T-helper 1 cell (primary cell): ENCODE measurements around the gene TMC1.
"Not testable (repeated sequence)": the region's sequence is repeated elsewhere in the genome, so short reads cannot be mapped to it uniquely, and the experiment has no call there.

ENCODE experiments used
- DNase-seq, 5 donors: peaks; one replicate each; pipeline ENCODE4 v3.0.0-alpha.2; 2012 to 2020

TMC1 gene

DNA sequence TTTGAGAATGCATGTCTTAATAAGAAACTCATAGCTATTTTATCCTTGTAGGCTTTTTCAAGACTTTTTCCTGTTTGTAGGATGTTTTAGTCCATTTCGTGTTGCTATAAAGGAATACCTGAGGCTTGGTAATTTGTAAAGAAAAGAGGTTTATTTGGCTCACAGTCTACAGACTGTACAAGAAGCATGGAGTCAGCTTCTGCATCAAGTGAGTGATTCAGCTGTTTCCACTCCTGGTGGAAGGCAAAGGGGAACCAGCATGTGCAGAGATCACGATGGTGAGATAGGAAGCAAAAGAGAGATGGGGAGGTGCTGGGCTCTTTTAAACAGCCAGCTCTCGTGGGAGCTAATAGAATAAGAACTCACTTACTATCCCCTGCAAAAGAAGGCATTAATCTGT lies 254.2 kb downstream of the TMC1 start:
- no peak for DNase-seq

DNA sequence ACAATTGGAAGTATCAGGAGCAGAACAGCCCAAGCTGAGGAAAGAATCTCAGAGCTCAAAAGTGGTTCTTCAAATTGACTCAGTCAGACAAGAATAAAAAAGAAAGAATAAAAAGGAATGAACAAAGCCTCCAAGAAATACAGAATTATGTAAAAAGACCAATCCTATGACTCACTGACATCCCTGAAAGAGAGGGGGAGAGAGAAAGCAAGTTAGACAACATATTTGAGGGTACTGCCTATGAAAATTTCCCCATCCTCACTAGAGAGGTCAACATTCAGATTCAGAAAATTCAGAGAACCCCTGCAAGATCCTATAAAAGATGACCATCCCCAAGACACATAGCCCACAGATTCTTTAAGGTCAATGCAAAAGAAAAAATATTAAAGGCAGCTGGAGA lies 258.2 kb downstream of the TMC1 start:
- no peak for DNase-seq

DNA sequence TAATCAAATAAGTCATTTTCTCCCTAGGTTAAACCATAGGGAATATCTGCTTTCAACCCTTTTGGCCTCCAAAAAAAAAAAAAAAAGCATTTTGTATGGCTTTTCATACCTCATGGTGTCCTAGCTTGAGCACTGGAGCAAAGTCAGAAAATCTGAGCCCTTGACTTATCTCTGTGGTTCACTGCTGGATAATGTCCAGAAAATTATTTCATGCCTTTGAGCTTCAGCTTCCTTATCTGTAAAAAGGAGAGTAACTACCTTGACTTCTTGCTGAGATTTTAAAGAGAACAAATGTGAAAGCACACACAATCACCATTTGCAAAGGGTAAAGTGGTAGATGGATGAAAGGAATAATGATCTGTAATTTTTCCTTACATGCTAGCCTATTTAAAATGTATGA lies 265.5 kb downstream of the TMC1 start:
- no peak for DNase-seq

DNA sequence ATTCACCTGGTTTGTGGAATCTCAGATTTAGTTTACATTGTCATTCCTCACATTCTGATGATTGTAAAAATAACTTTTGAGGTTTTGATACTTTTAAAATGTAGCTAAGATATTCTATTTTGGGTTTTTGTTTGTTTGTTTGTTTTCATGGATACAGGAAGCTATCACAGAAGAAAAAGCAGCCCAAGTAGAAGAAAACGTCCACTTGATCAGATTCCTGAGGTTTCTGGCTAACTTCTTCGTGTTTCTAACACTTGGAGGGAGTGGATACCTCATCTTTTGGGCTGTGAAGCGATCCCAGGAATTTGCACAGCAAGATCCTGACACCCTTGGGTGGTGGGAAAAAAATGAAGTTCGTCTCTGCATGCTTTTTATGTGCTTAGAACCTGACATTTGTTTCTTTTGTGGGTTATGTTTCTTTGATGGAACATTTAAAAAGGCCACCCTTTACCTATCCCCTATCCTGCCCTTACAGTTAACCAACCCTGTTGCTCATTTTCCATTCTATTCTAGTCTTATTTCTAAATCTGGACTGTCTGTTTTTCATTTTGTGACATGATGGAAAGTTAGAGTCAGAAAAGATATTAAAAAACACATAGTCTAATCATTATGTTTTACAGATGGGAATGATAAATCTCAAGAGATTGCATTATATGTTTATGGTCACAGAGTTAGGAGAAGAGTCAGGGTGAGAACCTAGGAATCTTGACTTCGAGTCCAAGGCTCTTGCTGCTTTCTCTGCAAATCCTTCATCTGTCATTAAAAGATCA lies 267.7 kb downstream of the TMC1 start:
- no peak for DNase-seq

DNA sequence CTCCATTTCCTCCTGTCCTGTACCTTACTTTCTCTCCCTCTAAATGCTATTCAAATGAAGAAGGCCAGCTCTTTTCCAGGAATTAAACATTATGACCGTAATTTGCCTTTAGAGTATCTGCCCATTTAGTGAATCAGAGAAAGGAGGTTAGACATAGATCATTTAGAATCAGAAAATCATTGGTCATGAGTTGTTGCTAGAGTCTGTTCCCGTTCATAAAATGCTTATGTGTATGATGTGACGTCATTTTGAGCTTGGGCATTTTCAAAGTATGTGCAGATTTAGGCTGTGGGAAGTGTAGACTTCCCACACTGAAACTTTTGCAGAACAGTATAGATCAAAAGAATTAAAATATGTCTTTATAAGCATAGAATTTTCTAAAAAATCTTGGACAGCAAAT lies 268.5 kb downstream of the TMC1 start:
- DNase-seq: no peak

DNA sequence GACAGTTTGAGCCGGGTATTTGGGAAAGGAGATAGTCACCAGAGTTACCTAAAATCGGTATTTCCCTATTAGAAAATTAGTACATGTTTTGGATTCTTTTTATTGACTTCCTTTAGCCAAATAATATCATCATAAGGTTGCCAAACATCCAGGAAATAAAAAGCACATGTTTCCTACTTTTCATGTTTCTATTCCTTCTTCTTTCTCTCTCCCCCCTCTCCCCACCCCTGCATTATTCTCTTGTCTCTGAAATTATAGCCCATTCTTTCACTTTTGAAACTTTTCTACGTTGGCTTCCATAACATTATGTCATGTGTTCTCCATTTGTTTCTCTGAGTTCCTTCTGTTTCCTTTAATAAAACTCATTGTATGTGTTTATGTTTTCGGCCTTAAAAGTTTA lies 269.6 kb downstream of the TMC1 start:
- DNase-seq: no peak

DNA sequence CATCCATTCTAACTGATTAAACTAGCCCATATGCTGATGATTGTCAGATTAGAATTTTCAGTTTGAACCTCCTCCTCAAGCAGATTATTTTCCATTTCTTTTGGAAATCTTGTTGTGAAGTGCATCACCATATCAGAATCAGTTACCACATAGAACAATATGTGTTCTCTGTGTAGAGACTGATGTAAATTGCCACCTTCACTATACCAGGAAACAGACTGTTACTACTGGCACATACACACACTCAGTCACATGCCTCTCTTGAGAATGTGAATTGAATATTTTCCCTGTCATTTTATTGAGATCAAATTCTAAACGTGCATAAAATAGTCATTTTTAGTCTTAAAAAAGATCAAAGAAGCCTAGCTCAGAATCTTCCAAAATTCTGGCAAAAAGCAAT lies 270.0 kb downstream of the TMC1 start:
- no peak for DNase-seq

DNA sequence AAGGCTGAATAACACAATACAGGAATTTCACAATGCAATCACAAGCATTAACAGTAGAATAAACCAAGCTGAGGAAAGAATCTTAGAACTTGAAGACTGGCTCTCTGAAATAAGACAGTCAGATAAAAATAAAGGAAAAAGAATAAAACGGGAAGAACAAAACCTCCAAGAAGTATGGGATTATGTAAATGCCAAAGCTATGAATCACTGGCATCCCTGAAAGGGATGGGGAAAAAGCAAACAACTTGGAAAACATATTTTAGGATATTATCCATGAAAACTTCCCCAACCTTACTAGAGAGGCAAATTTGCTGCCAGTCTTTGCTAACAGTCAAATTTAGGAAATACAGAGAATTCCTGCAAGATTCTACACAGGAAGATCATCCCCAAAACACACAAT lies 273.5 kb downstream of the TMC1 start:
- no peak for DNase-seq

DNA sequence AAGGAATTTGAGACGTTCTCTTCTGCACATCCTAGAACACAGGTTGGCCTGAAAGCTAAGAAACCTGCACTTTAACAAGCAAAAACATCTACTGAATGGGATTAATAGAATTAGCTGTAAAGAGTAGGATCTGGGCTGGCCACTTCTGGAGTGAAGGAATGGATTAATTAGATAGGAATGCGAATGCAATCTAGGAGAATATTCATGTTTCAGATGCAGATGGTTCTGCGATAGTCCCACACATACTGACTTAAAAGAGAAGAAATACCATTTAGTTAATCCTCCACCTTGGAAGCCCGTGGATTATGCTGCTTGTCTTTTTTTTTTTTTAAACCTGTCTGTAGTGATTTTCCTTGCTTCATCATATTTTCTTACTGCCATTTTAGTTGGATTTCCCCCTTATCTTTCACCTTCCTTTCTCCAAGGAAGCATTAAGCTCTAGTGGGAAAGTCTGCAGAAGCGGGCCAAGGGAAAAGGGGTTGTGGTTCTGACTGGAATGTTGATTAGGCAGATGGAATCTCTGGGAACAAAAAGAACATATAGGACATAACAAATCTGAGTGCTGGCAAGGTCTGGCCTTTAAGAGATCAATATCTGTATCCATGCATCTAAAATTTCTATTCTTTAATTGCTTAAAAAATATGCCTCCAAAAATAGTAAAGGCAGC lies 279.1 kb downstream of the TMC1 start:
- DNase-seq: no peak

DNA sequence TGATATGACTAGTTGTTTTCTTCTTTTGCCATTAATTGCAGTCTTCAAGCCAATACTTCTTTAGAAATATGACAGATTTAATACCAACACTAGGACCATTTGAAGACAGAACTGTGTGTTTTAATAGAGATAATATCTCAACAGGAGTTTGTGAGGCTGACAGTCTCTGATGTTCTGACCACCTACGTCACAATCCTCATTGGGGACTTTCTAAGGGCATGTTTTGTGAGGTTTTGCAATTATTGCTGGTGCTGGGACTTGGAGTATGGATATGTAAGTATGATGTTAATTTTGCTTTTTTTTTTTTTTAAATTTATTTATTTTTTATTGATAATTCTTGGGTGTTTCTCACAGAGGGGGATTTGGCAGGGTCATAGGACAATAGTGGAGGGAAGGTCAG lies 283.8 kb downstream of the TMC1 start:
- DNase-seq: no peak

DNA sequence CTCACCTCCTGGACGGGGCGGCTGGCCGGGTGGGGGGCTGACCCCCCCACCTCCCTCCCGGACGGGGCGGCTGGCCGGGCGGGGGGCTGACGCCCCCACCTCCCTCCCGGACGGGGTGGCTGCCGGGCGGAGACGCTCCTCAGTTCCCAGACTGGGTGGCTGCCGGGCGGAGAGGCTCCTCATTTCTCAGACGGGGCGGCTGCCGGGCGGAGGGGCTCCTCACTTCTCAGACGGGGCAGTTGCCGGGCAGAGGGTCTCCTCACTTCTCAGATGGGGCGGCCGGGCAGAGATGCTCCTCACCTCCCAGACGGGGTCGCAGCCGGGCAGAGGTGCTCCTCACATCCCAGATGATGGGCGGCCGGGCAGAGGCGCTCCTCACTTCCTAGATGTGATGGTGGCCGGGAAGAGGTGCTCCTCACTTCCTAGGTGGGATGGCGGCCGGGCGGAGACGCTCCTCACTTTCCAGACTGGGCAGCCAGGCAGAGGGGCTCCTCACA lies 285.0 kb downstream of the TMC1 start:
- DNase-seq: not testable (repeated sequence)

DNA sequence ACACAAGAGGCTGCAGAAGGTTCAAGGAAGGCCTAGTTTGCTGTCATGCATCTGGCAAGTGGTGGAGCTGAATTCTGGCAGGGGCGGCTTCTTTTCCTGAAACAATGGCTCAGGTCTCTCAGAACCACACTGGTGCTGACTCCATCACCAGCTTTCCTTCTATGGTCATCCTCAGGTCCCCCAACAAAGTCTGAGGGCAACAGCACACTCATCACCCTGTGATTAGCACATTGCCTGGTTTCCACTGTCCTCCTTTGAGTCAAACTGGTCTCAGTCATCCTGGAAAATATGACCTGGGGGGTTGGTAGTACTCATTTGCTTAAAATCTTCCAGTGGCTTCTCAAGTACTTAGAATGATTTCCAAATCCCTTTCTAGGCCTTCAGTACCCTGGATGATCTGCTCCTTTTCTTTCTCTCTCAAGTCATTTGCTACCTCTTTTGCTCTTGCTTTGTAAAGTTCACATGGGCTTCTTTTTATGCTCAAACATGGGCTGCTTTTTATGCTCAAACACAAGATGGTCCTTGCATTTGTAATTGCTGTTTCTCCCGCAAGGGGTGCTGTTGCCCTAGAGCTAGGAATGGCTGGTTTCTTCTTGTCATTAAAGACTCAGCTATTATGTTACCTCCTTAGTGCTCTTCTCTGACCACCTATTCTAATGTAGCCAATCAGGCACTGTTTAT lies 286.5 kb downstream of the TMC1 start:
- no peak for DNase-seq

DNA sequence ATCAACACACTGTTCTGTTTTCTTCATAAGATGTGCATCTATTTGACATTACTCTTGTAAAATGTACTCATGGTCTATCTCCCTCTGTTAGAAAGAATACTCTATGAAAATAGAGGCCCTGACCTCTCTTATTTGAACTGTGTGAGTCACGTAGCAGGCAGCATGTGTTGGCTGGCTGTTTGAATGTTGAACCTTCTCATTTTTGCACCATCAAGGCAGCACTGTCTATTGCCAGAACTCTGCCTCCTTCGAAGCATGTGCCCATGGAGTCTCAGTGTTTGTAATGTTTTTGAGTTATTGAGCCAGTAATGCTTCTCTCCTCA lies 287.0 kb downstream of the TMC1 start:
- no peak for DNase-seq

DNA sequence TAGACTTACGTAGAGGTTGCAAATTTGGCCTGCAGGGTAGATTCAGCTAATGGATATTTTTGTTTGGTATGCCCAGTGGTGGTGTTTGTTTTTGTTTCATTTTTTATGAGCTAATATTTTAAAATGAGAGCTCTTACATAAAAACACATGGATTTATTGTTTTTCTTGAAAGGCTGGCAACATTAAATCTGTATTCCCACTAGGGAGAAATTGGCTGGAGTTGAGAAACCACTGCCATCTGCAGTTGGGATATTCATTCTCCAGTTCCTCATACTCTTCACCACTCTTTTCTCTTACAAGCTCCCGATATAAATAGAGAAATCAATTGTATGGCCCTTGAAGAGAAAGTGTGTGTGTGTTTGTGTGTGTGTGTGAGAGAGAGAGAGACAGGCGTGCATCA lies 288.2 kb downstream of the TMC1 start:
- DNase-seq: no peak

DNA sequence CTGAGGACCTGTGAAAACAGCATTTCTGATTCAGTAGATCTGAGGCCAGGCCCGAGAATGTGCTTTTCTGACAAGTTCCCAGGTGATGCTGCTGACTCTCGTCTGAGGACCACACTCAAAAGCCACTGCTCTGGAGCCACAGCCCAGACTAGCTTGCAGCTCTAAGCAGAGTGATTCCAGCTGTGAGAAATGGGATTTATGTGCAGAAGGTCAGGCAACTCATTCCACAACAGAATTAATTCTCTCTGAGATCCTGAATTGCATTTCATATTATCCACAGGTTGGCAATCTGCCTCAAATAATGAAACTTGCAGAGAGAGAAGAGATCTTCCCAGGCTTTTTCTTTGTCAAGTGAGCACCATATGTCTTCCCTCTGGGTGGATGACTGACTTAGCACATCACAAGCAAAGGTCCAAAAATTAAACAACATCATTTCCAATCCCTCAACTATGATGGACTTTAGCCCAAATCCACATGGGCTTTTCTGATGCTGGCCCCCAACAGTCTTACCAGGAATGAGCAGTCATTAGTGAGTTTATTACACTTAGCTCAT lies 291.2 kb downstream of the TMC1 start:
- DNase-seq: no peak

DNA sequence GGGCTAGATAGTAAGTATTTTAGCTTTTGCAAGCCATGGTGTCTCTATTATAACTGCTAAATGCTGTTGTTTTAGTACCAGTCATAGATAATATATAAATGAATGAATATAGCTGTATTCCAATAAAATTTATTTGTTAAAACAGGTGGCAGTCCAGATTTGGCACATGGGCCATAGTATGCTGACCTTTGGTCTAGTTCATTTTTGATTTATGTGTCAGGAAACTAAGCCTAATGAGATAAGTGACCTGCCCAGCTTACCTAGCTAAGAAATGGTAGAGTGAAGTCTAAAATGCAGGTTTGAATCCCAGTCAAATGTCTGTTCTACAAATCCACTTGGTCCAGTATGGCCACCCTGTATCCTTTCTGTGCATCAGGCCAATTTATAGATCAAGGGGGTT lies 292.1 kb downstream of the TMC1 start:
- DNase-seq: no peak

DNA sequence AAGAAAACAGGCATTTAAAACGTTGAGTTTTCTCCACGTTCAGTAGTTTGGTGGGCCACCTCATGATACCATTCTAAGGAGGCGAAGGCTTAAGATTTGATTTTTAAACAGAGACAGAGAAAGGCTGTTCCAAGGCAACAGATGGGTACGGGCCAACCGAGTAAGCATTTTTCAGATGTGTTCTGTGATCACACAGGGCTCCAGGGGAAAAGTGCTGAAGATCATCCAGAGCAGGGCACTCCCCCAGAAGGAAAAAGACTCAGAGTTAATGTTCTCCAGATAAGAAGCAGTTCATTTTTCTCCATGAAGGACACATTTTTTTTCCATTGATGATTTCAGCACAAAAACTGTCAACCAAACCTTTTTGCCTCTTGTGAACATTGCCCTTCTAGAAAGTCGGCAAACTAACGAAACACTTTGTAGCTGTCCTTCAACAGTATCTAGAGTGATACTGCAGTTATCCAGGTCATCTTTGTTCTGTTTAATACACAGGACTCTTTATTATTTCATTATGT lies 292.7 kb downstream of the TMC1 start:
- no peak for DNase-seq

DNA sequence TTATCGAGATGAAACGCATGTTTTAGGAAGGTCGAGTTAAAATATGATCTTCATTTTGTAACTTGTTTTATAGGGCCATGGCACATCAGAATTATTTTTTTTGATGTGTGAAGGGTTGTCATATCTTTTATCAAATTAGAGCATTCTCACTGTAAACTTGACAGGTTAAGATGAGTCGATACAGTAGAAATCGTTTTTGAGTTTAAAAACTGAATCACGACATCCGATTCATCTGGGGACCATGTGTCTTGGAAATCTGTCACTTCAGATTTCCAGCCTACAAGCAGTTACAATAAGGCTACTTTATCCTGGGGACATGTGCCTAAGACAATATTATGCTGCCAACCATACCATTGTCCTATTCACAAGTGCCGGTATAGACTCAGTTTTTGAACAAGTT lies 295.3 kb downstream of the TMC1 start:
- DNase-seq: no peak

DNA sequence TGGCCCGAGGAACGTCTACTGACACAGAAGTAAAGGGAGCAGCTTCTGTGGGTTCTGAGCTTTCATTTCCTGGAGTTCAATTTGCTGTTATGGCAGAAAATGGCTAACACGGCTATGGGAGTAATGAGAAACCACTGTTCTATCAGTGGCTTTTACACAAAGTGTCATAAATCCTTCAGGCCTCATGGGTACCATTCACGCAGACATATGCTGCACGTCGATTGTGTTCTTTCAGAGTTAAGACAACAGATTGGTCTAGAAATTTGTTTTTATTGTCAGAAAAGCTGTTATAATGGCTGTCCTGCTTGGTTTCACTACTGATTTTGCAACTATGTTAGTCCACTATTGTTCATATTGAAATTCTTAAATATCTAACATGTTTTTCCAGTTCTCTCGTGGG lies 296.0 kb downstream of the TMC1 start:
- no peak for DNase-seq

DNA sequence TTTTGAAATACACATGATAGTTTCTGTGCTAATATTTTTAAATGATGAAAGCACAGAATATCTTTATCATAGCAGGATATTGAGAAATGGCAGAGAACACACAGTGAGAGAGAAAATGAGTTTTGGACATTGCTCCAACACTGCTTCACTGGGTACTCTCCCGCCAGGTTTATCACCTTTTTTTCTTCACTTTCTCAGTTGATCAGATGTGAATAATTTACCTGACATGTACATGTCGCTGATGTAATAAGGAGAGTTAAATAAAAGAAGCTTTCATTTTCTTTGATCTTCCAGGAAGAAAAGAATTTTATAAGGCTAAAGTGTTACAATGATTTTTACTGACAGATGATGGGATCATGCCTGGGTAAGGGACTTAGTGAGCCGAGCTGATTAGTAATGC lies 297.0 kb downstream of the TMC1 start:
- DNase-seq: no peak

DNA sequence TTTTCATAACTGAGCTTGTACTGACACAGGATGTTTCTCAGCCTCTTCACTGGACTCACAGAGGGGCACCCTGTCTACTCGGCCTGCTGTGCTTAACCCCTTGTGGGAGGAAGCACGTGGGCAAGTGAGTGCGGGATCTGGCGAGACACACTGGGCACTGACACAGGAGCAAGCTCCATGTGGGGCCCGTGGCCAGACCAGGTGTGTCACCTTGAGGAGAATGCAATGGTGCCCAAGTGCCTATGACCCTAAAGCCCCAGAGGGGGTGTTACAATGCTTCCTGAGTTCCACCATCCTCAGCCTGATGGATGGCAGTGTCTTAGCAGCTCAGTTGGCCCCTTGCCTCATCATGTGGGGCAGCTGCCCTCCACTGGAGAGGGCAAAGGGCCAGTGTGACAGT lies 302.6 kb downstream of the TMC1 start:
- DNase-seq: no peak

DNA sequence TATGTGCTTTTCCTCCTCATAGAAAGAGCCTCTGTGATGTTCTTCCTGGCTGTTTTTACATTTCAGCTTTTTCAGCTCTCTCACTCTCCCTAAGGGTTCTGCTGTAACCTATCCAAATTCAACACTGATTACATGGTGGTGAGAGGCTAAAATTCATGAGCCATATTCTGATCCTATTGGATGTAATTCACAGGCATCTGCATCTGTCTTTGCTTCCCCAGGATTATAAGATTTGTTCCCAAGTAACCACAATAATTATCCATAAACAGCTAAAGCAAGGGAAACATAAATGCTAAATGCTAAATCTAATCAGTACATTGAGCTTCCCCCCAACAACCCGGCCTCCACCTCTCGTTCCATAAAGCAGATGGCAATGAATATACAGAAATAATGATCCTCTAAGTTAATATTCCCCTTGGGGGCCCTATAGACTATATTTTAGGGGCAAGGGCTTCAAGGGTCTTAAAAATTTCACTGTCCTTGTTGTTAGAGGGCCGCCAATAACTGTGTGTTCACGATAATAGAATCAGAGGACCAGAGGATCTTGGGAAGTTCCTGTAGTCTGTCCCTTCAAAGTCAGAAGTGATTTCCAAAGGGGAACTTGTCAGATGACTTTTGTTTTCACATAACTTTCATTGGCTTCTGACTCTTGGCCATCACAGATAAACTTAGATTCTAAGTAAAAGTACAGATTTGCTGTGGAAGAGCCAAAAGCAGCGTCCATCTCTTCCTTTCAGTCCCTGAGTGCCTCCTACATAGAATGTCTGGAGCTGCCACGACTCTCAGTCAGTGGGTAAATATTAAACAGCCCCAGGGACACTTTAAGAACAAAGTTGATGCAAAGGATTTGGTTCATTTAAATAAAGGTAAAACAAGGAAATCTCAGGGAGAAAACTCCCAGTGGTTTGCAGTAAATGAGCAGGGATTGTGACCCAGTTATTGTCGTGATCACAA lies 305.9 kb downstream of the TMC1 start:
- no peak for DNase-seq
